Kidney tubule cell (primary cell): ENCODE measurements around the gene PPP1R14C.
"Not testable (repeated sequence)": the region's sequence is repeated elsewhere in the genome, so short reads cannot be mapped to it uniquely, and the experiment has no call there.

Source experiments
- DNase-seq: peaks from one replicate; pipeline ENCODE4 v3.0.0-alpha.2; 2018; ENCODE audit warnings: low spot score

The PPP1R14C gene

GRCh38 chr6:150142670-150143515, at the start of gene PPP1R14C:
TSS of gene PPP1R14C (plus strand) at chr6:150143044. CDS start at chr6:150143193, 149 bp downstream.
- DNase-seq, result peak; percentile 86

- DNase-seq, result no peak
These were observed 49.4 kb upstream of the PPP1R14C start for GRCh38 chr6:150093397-150093796.

GRCh38 chr6:150098155-150098554, 44.7 kb upstream of the PPP1R14C start:
- DNase-seq, result no peak

GRCh38 chr6:150099546-150099945, 43.3 kb upstream of the PPP1R14C start:
- no peak for DNase-seq

- no peak for DNase-seq
These were observed 42.9 kb upstream of the PPP1R14C start for GRCh38 chr6:150099953-150100352.

- no peak for DNase-seq
These were observed 42.1 kb upstream of the PPP1R14C start for GRCh38 chr6:150100745-150101144.

GRCh38 chr6:150102750-150103270, 40.0 kb upstream of the PPP1R14C start:
- no peak for DNase-seq

- no peak for DNase-seq
These were observed 30.6 kb upstream of the PPP1R14C start for GRCh38 chr6:150112233-150112632.

- DNase-seq, result no peak
These were observed 27.1 kb upstream of the PPP1R14C start for GRCh38 chr6:150115769-150116168.

- no peak for DNase-seq
These were observed 26.5 kb upstream of the PPP1R14C start for GRCh38 chr6:150116200-150116800.

- no peak for DNase-seq
These were observed 24.6 kb upstream of the PPP1R14C start for GRCh38 chr6:150118203-150118602.

- DNase-seq, result no peak
These were observed 24.2 kb upstream of the PPP1R14C start for GRCh38 chr6:150118627-150119026.

GRCh38 chr6:150119173-150119572, 23.7 kb upstream of the PPP1R14C start:
- no peak for DNase-seq

- no peak for DNase-seq
These were observed 19.2 kb upstream of the PPP1R14C start for GRCh38 chr6:150123645-150124044.

- no peak for DNase-seq
These were observed 18.6 kb upstream of the PPP1R14C start for GRCh38 chr6:150124235-150124634.

GRCh38 chr6:150126641-150127291, 16.1 kb upstream of the PPP1R14C start:
- DNase-seq, result no peak

- no peak for DNase-seq
These were observed 14.4 kb upstream of the PPP1R14C start for GRCh38 chr6:150128425-150128824.

- DNase-seq, result no peak
These were observed 13.0 kb upstream of the PPP1R14C start for GRCh38 chr6:150129616-150130505.

- no peak for DNase-seq
These were observed 9.2 kb upstream of the PPP1R14C start for GRCh38 chr6:150133686-150134085.

GRCh38 chr6:150134280-150134920, 8.4 kb upstream of the PPP1R14C start:
- DNase-seq, result no peak

GRCh38 chr6:150137711-150138110, 5.1 kb upstream of the PPP1R14C start:
- DNase-seq, result not testable (repeated sequence)
